Activated CD4-positive, alpha-beta memory T cell treated with anti-CD3 and anti-CD28 coated beads, Interleukin-2, amount 10 ng/mL, durations not matched to agents 7 days and 5 days (primary cell): ENCODE results near the gene CDKN1B. TPM values are rescaled to one million over a fixed set of nuclear protein-coding genes. Genes with fewer than 3 reads are reported as not detected.

Experiments used
- CTCF ChIA-PET: fragments of 350-600 bp; sonication (Branson Sonifier 250); formaldehyde crosslinking; loops from one replicate; lab custom pipeline; 2021; ENCODE audit warnings: antibody characterized with exemption, inconsistent platforms; lab: Charles Lee
- POLR2A ChIA-PET: fragments of 350-600 bp; sonication (Branson Sonifier 250); formaldehyde crosslinking; loops from one replicate; lab custom pipeline; 2021; ENCODE audit warnings: antibody characterized with exemption; lab: Charles Lee
- DNase-seq: peaks from one replicate; pipeline ENCODE4 v3.0.0-alpha.2; 2020
- H3K27ac Mint-ChIP-seq: one replicate; pipeline ENCODE4 v1.8.0; 2021; ENCODE audit warnings: mild to moderate bottlenecking, mixed read lengths
- H3K27me3 Mint-ChIP-seq: one replicate; pipeline ENCODE4 v1.8.0; 2021; ENCODE audit warnings: mixed read lengths
- H3K36me3 Mint-ChIP-seq: one replicate; pipeline ENCODE4 v1.8.0; 2021; ENCODE audit warnings: low read depth, mixed read lengths
- H3K4me1 Mint-ChIP-seq: one replicate; pipeline ENCODE4 v1.8.0; 2021; ENCODE audit warnings: mixed read lengths
- H3K4me3 Mint-ChIP-seq: one replicate; pipeline ENCODE4 v1.8.0; 2021; ENCODE audit warnings: mild to moderate bottlenecking, mixed read lengths
- H3K9me3 Mint-ChIP-seq: one replicate; pipeline ENCODE4 v1.8.0; 2021; ENCODE audit warnings: mixed read lengths
- total RNA-seq, 2 experiments: library from RNA; stranded (reverse); gene quantifications; one replicate each; pipeline ENCODE4 v1.2.3, GENCODE V29; 2021

CDKN1B gene
- total RNA-seq, 2 experiments from 2014 or later: 164 to 166 TPM

DNA sequence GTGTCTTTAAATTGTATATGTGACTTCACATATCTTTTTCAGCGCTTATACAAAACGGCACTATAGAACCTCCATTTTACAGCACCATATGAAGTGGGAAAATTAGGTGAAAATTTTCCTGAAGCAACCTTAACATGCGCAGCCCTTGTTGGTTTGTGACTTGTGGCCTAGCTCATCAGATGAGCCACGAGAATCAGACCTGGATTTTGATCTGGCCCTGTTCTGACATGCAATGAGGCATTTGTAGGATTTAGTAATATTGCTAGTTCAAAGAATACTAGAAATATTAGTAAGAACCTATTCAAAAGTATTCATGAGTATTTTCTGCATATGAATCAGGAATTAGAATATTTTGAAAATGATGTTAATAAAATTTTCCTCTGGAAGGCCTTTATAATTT lies 2.9 kb downstream of the CDKN1B start:
- H3K36me3 Mint-ChIP-seq: peaks cover 80% of the 10 kb centered on the region
- no peak for DNase-seq
- CTCF ChIA-PET: interaction anchor here (1.5 to 6.9 kb wide), 3 partner anchors 17 to 239 kb away, joined by 5 to 50 read pairs (median 5); no protein-coding TSS in a partner anchor
- peak overlapping the region; percentile 99 for H3K27ac Mint-ChIP-seq
- peaks cover 12% of the 10 kb centered on the region for H3K4me1 Mint-ChIP-seq
- no peaks in the 10 kb centered on the region for H3K27me3 Mint-ChIP-seq
- POLR2A ChIA-PET: interaction anchor here (0.6 to 20.9 kb wide), 20 partner anchors 4 to 1675 kb away, joined by 3 to 886 read pairs (median 22); partner anchors contain the start of genes BORCS5, CDKN1B, DUSP16 and GPR19
- no peaks in the 10 kb centered on the region for H3K9me3 Mint-ChIP-seq
- peak overlapping the region; percentile 97 for H3K4me3 Mint-ChIP-seq

DNA sequence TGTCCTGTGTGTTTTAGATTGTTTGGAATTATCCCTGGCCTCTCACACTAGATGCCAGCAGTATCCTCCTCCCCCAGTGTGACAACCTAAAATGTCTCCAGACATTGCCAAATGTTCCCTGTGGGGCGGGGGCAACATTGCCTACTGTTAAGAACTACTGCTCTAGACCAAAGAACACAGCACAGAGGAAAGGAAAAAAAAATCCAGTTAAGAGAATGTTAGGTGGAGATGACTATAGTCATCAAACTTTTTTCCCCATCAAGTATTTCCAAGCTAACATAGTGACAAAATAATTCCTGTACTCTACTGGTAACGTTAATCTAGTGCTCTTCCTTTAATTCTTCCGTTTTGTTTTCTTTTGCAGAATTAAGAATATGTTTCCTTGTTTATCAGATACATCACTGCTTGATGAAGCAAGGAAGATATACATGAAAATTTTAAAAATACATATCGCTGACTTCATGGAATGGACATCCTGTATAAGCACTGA lies 3.5 kb downstream of the CDKN1B start:
- Mint-ChIP-seq H3K27me3 (no peaks in the 10 kb centered on the region), H3K27ac (peak overlapping the region; percentile 99), H3K9me3 (no peaks in the 10 kb centered on the region), H3K4me3 (peak overlapping the region; percentile 97), H3K36me3 (peaks cover 80% of the 10 kb centered on the region), H3K4me1 (peaks cover 12% of the 10 kb centered on the region)
- CTCF ChIA-PET: interaction anchor here (0.9 to 6.9 kb wide), 3 partner anchors 16 to 362 kb away, joined by 3 to 50 read pairs (median 7); no protein-coding TSS in a partner anchor
- DNase-seq: peak; percentile 38
- POLR2A ChIA-PET: interaction anchor here (0.6 to 20.9 kb wide), 18 partner anchors 6 to 736 kb away, joined by 3 to 886 read pairs (median 22); partner anchors contain the start of genes BORCS5, CDKN1B, DUSP16 and GPR19

DNA sequence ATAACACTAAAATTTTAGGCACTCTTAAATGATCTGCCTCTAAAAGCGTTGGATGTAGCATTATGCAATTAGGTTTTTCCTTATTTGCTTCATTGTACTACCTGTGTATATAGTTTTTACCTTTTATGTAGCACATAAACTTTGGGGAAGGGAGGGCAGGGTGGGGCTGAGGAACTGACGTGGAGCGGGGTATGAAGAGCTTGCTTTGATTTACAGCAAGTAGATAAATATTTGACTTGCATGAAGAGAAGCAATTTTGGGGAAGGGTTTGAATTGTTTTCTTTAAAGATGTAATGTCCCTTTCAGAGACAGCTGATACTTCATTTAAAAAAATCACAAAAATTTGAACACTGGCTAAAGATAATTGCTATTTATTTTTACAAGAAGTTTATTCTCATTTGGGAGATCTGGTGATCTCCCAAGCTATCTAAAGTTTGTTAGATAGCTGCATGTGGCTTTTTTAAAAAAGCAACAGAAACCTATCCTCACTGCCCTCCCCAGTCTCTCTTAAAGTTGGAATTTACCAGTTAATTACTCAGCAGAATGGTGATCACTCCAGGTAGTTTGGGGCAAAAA lies 4.1 kb downstream of the CDKN1B start:
- Mint-ChIP-seq H3K9me3 (no peaks in the 10 kb centered on the region), H3K27me3 (no peaks in the 10 kb centered on the region), H3K27ac (peak overlapping the region; percentile 99), H3K4me3 (peak overlapping the region; percentile 97), H3K36me3 (peaks cover 77% of the 10 kb centered on the region), H3K4me1 (peaks cover 12% of the 10 kb centered on the region)
- ChIA-PET POLR2A (interaction anchor here (0.6 to 20.9 kb wide), 17 partner anchors 6 to 737 kb away, joined by 3 to 886 read pairs (median 38); partner anchors contain the start of genes BORCS5, CDKN1B, DUSP16 and GPR19), CTCF (interaction anchor here (0.9 to 6.9 kb wide), 6 partner anchors 16 to 365 kb away, joined by 3 to 50 read pairs (median 3); partner anchors contain the start of gene BORCS5)
- DNase-seq: no peak

DNA sequence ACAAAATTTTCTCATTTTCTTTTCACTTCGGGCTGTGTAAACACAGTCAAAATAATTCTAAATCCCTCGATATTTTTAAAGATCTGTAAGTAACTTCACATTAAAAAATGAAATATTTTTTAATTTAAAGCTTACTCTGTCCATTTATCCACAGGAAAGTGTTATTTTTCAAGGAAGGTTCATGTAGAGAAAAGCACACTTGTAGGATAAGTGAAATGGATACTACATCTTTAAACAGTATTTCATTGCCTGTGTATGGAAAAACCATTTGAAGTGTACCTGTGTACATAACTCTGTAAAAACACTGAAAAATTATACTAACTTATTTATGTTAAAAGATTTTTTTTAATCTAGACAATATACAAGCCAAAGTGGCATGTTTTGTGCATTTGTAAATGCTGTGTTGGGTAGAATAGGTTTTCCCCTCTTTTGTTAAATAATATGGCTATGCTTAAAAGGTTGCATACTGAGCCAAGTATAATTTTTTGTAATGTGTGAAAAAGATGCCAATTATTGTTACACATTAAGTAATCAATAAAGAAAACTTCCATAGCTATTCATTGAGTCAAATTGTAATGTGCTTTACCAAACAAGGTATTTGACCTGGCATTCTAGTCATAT lies 4.8 kb downstream of the CDKN1B start:
- Mint-ChIP-seq H3K27me3 (no peaks in the 10 kb centered on the region), H3K9me3 (no peaks in the 10 kb centered on the region), H3K4me3 (peak overlapping the region; percentile 97), H3K4me1 (peaks cover 12% of the 10 kb centered on the region), H3K36me3 (peaks cover 82% of the 10 kb centered on the region), H3K27ac (peak overlapping the region; percentile 99)
- POLR2A ChIA-PET: interaction anchor here (0.8 to 20.9 kb wide), 20 partner anchors 7 to 712 kb away, joined by 3 to 886 read pairs (median 10); partner anchors contain the start of genes BORCS5, CDKN1B, DUSP16 and GPR19
- no peak for DNase-seq
- CTCF ChIA-PET: interaction anchor here (0.9 to 6.9 kb wide), 7 partner anchors 7 to 365 kb away, joined by 3 to 50 read pairs (median 3); partner anchors contain the start of gene BORCS5

DNA sequence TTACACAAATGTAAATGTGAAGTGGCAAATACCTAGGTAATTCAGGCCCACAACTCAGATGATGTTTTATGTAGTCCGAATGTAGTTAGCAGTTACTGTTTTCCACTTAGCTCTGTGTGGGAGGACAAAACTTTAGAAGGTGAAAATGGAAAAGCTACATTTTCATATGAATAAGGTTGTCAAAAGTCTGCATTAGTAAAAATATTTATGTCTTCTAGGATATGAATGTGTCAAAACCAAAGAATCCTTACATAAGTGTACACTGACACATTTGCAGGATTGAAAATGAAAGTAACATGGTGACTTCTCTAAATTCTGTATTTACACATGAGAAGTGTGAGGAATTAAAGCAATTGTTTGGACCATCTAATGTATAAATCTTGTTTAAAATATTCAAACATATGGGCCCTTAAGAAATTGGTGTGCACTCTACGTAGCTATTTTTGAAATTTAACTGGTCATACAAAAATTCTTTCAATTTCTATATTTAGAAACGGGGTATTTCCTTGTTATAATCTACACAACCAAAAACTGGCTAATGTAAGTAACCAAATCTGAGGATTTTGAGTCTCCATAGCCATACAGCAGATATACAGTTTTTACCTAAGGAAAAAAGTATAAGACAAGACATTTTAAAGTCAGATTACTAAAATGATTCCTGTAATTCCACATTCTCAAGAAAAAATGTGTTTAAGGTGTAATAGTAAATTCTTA lies 5.4 kb downstream of the CDKN1B start:
- CTCF ChIA-PET: interaction anchor here (1.2 to 6.9 kb wide), 6 partner anchors 8 to 366 kb away, joined by 3 to 50 read pairs (median 4); partner anchors contain the start of gene BORCS5
- POLR2A ChIA-PET: interaction anchor here (0.7 to 20.9 kb wide), 20 partner anchors 7 to 713 kb away, joined by 3 to 886 read pairs (median 10); partner anchors contain the start of genes BORCS5, CDKN1B, DUSP16 and GPR19
- peak overlapping the region; percentile 89 for H3K4me3 Mint-ChIP-seq
- peaks cover 14% of the 10 kb centered on the region for H3K4me1 Mint-ChIP-seq
- H3K36me3 Mint-ChIP-seq: peaks cover 79% of the 10 kb centered on the region
- DNase-seq: no peak
- no peaks in the 10 kb centered on the region for H3K9me3 Mint-ChIP-seq
- H3K27ac Mint-ChIP-seq: peak overlapping the region; percentile 99
- H3K27me3 Mint-ChIP-seq: no peaks in the 10 kb centered on the region

GRCh38 chr12:12723149-12723680 lies 6.0 kb downstream of the CDKN1B start:
- POLR2A ChIA-PET: interaction anchor here (0.7 to 20.9 kb wide), 17 partner anchors 8 to 713 kb away, joined by 3 to 886 read pairs (median 38); partner anchors contain the start of genes BORCS5, CDKN1B, DUSP16 and GPR19
- no peaks in the 10 kb centered on the region for H3K27me3 Mint-ChIP-seq

DNA sequence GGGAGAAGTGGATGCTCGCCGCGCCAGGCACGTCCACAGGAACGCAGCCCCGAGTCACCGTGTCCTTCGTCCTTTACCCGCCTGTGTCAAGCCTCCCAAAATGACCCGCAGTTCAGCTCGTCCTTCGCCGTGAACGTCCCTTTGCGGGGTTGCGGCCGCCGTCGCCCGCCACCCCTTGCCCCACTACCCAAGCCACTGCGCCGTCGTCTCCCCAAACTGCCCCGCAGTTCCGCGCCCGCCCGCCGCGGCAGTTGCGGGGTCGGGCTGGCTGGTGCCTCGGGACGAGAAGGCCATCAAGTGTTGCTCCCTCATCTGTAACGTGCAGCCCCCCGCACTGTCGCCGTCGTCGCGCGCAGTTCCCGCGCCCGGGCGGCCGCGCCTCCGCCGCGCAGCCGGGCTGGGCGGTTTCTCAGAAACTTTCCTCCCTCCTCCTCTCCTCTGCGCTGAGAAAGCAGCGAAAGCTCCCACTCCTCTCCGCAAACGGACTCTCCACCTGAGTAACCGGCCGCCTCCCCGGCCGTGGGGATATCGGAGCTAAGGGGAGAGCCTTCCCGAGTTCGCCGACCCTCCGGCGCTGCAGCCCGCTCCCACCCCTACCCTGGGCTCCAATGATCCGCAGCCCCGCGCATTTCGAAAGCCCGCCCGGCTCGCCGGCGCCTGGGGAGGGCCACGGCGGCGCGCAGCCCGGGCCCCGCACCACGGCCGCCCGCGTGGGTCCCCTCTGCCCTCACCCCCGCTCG lies 6.7 kb downstream of the CDKN1B start:
- Mint-ChIP-seq H3K9me3 (no peaks in the 10 kb centered on the region), H3K4me1 (peaks cover 25% of the 10 kb centered on the region), H3K27ac (peak overlapping the region; percentile 99), H3K4me3 (peak overlapping the region; percentile 94), H3K27me3 (no peaks in the 10 kb centered on the region), H3K36me3 (peaks cover 79% of the 10 kb centered on the region)
- ChIA-PET POLR2A (interaction anchor here (1.0 to 20.9 kb wide), 16 partner anchors 9 to 1662 kb away, joined by 3 to 886 read pairs (median 52); partner anchors contain the start of genes BORCS5, CDKN1B, DUSP16 and GPR19), CTCF (interaction anchor here (1.1 to 6.9 kb wide), 2 partner anchors 8 to 13 kb away, joined by 5 to 50 read pairs; no protein-coding TSS in a partner anchor)
- peak; percentile 53 for DNase-seq

More at GRCh38 chr12:12723149-12723680, 6.0 kb downstream of the CDKN1B start:
- H3K4me3 Mint-ChIP-seq: peak overlapping the region; percentile 89
- CTCF ChIA-PET: interaction anchor here (1.2 to 6.9 kb wide), 2 partner anchors 9 to 14 kb away, joined by 4 to 50 read pairs; no protein-coding TSS in a partner anchor
- no peaks in the 10 kb centered on the region for H3K9me3 Mint-ChIP-seq
- DNase-seq: no peak
- H3K27ac Mint-ChIP-seq: peak overlapping the region; percentile 99
- peaks cover 19% of the 10 kb centered on the region for H3K4me1 Mint-ChIP-seq
- peaks cover 79% of the 10 kb centered on the region for H3K36me3 Mint-ChIP-seq

DNA sequence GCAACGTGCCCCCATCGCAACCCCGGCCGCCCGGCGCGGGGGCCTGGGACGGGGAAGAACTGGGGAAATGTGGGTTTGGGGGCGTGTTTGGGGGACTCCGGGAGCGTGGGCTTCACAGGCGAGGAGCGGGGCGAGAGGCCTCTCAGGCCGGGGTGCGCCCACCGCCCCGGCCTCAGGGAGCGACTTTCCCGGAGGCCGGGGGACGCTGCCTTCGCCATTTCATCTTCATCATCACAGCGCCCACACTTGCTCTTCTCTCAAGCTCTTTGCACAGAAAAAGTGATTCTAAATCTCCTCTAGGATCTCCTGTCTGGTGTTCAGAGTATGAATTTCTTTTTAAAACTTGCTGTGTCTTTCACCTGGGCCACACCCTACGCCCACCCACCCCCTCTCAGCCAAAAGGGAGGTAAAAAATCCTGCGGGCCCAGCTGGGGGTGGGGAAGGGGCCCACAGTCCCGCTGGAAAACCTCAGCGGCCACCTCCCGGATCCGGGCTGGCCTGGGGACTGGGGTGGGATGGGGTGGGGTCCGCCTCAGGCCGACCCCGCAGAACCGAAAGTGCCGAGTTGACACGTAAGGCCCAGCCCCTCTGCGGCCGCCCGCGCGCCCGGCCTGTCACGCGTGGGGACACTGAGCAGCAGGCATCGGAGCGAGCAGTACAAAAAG lies 7.4 kb downstream of the CDKN1B start:
- H3K4me3 Mint-ChIP-seq: peak overlapping the region; percentile 94
- CTCF ChIA-PET: interaction anchor here (0.9 to 6.9 kb wide), 6 partner anchors 7 to 368 kb away, joined by 3 to 63 read pairs (median 14); partner anchors contain the start of genes BORCS5 and CDKN1B
- peaks cover 76% of the 10 kb centered on the region for H3K36me3 Mint-ChIP-seq
- peak; percentile 32 for DNase-seq
- POLR2A ChIA-PET: interaction anchor here (0.5 to 20.9 kb wide), 20 partner anchors 9 to 1661 kb away, joined by 3 to 886 read pairs (median 13); partner anchors contain the start of genes BORCS5, CDKN1B, CREBL2 and DUSP16
- H3K9me3 Mint-ChIP-seq: no peaks in the 10 kb centered on the region
- peak overlapping the region; percentile 96 for H3K27ac Mint-ChIP-seq
- H3K4me1 Mint-ChIP-seq: peaks cover 31% of the 10 kb centered on the region
- H3K27me3 Mint-ChIP-seq: no peaks in the 10 kb centered on the region

GRCh38 chr12:12725086-12725955 lies 8.2 kb downstream of the CDKN1B start:
- Mint-ChIP-seq H3K27me3 (no peaks in the 10 kb centered on the region), H3K4me3 (peak overlapping the region; percentile 94), H3K27ac (peak overlapping the region; percentile 96), H3K4me1 (peaks cover 37% of the 10 kb centered on the region), H3K36me3 (peaks cover 75% of the 10 kb centered on the region), H3K9me3 (no peaks in the 10 kb centered on the region)
- ChIA-PET POLR2A (interaction anchor here (0.5 to 20.9 kb wide), 33 partner anchors 10 to 1713 kb away, joined by 3 to 886 read pairs (median 5); partner anchors contain the start of genes BCL2L14, BORCS5, CDKN1B and CREBL2), CTCF (interaction anchor here (0.7 to 4.0 kb wide), 6 partner anchors 8 to 369 kb away, joined by 3 to 63 read pairs (median 6); partner anchors contain the start of genes BORCS5 and CDKN1B)
- DNase-seq: peak; percentile 96
